Heart left ventricle (tissue), 16 donors: Measurements from ENCODE around the gene RUBCNL. TPM values are rescaled to one million over a fixed set of nuclear protein-coding genes. Genes with fewer than 3 reads are reported as not detected.

Experiments used
- ATAC-seq, 4 donors: fragments of 200-7000 bp; cut with Tn5 transposase; one replicate each; pipeline ENCODE4 v1.9.1; 2020 to 2022; ENCODE audit warnings: moderate library complexity in 4 of 4, mild to moderate bottlenecking in 3 of 4, moderate number of reproducible peaks in 1 of 4
- DNase-seq, 5 donors: peaks; one replicate each; pipeline ENCODE4 v3.0.0-alpha.2; 2020
- H3K27ac ChIP-seq, 12 donors: fragments of 200-600 bp; sonication (generic) in 4 of 12; one replicate each; pipeline versions ENCODE4 v1.5.0 to v1.8.0; 2016 to 2022; ENCODE audit warnings: mild to moderate bottlenecking in 2 of 12
- H3K27me3 ChIP-seq, 9 donors: fragments of 200-600 bp; sonication (generic) in 2 of 9; one replicate each; pipeline versions ENCODE4 v1.5.1 to v1.8.0; 2016 to 2022; ENCODE audit warnings: mild to moderate bottlenecking in 3 of 9
- H3K36me3 ChIP-seq, 9 donors: fragments of 200-600 bp; sonication (generic) in 2 of 9; one replicate each; pipeline versions ENCODE4 v1.5.0 to v1.8.0; 2018 to 2022; ENCODE audit warnings: mild to moderate bottlenecking in 2 of 9
- H3K4me1 ChIP-seq, 12 donors: fragments of 200-600 bp; sonication (generic) in 4 of 12; one replicate each; pipeline versions ENCODE4 v1.5.0 to v1.8.0; 2016 to 2022; ENCODE audit warnings: mild to moderate bottlenecking in 3 of 12
- H3K4me3 ChIP-seq, 12 donors: fragments of 200-600 bp; sonication (generic) in 4 of 12; one replicate each; pipeline versions ENCODE4 v1.5.0 to v1.8.0; 2017 to 2022; ENCODE audit warnings: mild to moderate bottlenecking in 9 of 12, moderate library complexity in 4 of 12
- H3K9me3 ChIP-seq, 12 donors: fragments of 200-600 bp; sonication (generic) in 4 of 12; one replicate each; pipeline versions ENCODE4 v1.5.0 to v1.8.0; 2016 to 2022; ENCODE audit warnings: mild to moderate bottlenecking in 1 of 12
- CTCF ChIP-seq, 12 donors: fragments of 200-600 bp; sonication (generic) in 4 of 12; IDR thresholded peaks; one replicate each; pipeline versions ENCODE4 v1.5.0 to v1.8.0; 2018 to 2022; ENCODE audit warnings: antibody characterized with exemption in 12 of 12, mild to moderate bottlenecking in 5 of 12
- POLR2A ChIP-seq, 2 donors: fragments of 450-650 bp; IDR thresholded peaks; one replicate each; pipeline ENCODE4 v1.6.1; 2017; ENCODE audit warnings: antibody characterized with exemption in 2 of 2, mild to moderate bottlenecking in 2 of 2, moderate library complexity in 2 of 2
- WGBS, 4 donors: extraction: QIAGEN DNeasy Blood & Tissue Kit in 2 of 4; methylation state at CpG; one replicate each; pipeline versions ENCODE4 v1.1.5 to v1.1.7; 2013 to 2018; 5-methylcytosine and 5-hydroxymethylcytosine counted together
- intact Hi-C, 10 donors: fragments of 100-400 bp; cut with DNase I; formaldehyde crosslinking; loops; one replicate each; pipeline versions ENCODE4 v1.11.1 to v1.14.2; 2022
- polyA plus RNA-seq, 2 donors: library from polyadenylated mRNA; stranded (reverse); fragments of 200-250 nt; gene quantifications; one replicate each; pipeline ENCODE4 v1.2.3, GENCODE V29; 2013
- total RNA-seq, 9 donors: library from RNA; depleted of rRNA in 2 of 9; stranded (reverse); fragments of >200 nt in 2 of 9; fragmentation: NEBNext Ultra II Directional in 3 of 9; extraction: Animal tissue kit (Norgen Biotek cat#: 25700) in 3 of 9; gene quantifications; one replicate each; pipeline versions ENCODE4 v1.1.0 to v1.2.4, GENCODE V29; 2016 to 2023
- donor health status: ischemic (EF 13 %, LVEDD 7.1; RV severe dilation, severe dysfunction).
- donor health status: healthy with polysubstance abuse.
- donor health status: DM: no; HTN: yes; CAD: no.
- donor health status: DM: no; HTN: no; CAD: no.
- donor health status: ischemic (EF 25% LVEDD 6.9; RV normal size, moderate dysfunction).
- donor health status: ischemic (EF 25% LVEDD 5.7; RV mildly dilated, moderate dysfunction).
- donor health status: healthy.
- donor health status: DM: yes; HTN: yes; CAD: no.
- donor health status: ischemic (EF 35%, LVEDD 5.7; RV mildly dilated, moderate dysfunction).
- donor health status: nonischemic (EF 11% LVEDD 7.7; RV severe dilation, severe dysfunction).
- donor health status: DM: yes; HTN: yes; CAD: no.
- donor health status: PGD.
- donor health status: ischemic (EF 29% LVEDD 5.4; RV normal size, mild dysfunction).
- donor health status: nonischemic (EF 23%, LVEDD 6.1; RV moderate dilation, normal function).

RUBCNL gene
- total and polyA plus RNA-seq, 11 donors, result 0.25 to 5.9 (median 0.44) TPM; not detected in 1

GRCh38 chr13:46360604-46361003 is 26.4 kb downstream of the RUBCNL start:
- H3K36me3 ChIP-seq, result peaks cover 0 to 15% (median 0%) of the 10 kb centered on the region in 9 donors
- peaks cover 0 to 13% (median 0%) of the 10 kb centered on the region in 12 donors for H3K4me1 ChIP-seq
- WGBS, 4 donors, result 82 to 88% (median 87%) methylated on average over 3 of the region's 3 CpGs
- H3K4me3 ChIP-seq, result no peak overlapping the region
- intact Hi-C loops, result no loop called here
- DNase-seq (no peak), ATAC-seq (peak in 1 of 4 donors; percentile 53)
- peaks cover 0 to 13% (median 0%) of the 10 kb centered on the region in 9 donors for H3K27me3 ChIP-seq
- no peak for TF ChIP-seq CTCF (IDR thresholded peaks at IDR 0.05)
- TF ChIP-seq POLR2A (IDR thresholded peaks at IDR 0.05), result no peak
- no peaks in the 10 kb centered on the region for H3K9me3 ChIP-seq
- peak overlapping the region in 4 of 12 donors; percentile 29 to 65 (median 43) for H3K27ac ChIP-seq

DNA sequence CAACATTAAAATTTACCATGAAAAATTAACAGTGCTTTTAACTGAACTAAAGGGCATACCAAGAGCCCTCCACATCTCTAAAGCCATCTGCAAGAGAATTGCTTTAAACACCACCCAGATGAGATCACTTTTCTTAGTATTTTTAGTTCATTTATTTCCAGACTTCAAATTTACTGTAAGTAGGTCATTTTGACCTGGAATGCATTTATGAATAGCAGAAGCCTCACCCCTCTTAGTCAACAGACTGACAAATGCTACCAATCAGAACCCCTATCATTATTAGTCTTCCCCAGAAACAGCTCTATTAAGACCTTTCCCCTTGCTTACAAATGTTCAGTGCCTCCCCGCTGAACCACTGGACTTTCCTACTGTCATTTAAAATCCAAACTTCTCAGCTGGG is 27.3 kb downstream of the RUBCNL start:
- H3K4me3 ChIP-seq, result no peak overlapping the region
- TF ChIP-seq CTCF (IDR thresholded peaks at IDR 0.05), result no peak
- TF ChIP-seq POLR2A (IDR thresholded peaks at IDR 0.05), result no peak
- H3K36me3 ChIP-seq, result peaks cover 0 to 15% (median 0%) of the 10 kb centered on the region in 9 donors
- peaks cover 0 to 13% (median 0%) of the 10 kb centered on the region in 12 donors for H3K4me1 ChIP-seq
- peak overlapping the region in 5 of 12 donors; percentile 29 to 65 (median 41) for H3K27ac ChIP-seq
- ATAC-seq, result peak in 3 of 4 donors; percentile 57 to 77 (median 70)
- DNase-seq, result no peak
- WGBS, 4 donors, result 71 to 86% (median 80%) methylated on average over 1 of the region's 1 CpG
- peaks cover 0 to 6% (median 0%) of the 10 kb centered on the region in 9 donors for H3K27me3 ChIP-seq
- intact Hi-C loops, result no loop called here
- H3K9me3 ChIP-seq, result no peaks in the 10 kb centered on the region

GRCh38 chr13:46355901-46356590 is 31.0 kb downstream of the RUBCNL start:
- DNase-seq, result no peak
- Histone ChIP-seq H3K4me3 (no peak overlapping the region), H3K36me3 (no peaks in the 10 kb centered on the region), H3K27me3 (no peaks in the 10 kb centered on the region), H3K9me3 (no peaks in the 10 kb centered on the region), H3K4me1 (peaks cover 0 to 30% (median 0%) of the 10 kb centered on the region in 12 donors), H3K27ac (no peak overlapping the region)
- 59 to 79% (median 68%) methylated on average over 11 of the region's 11 CpGs for WGBS, 4 donors
- TF ChIP-seq POLR2A (IDR thresholded peaks at IDR 0.05), result no peak
- ATAC-seq, result no peak
- intact Hi-C loops, result no loop called here

GRCh38 chr13:46355088-46355468 is 32.0 kb downstream of the RUBCNL start:
- intact Hi-C loops, result no loop called here
- H3K27ac ChIP-seq, result peak overlapping the region in 1 of 12 donors; percentile 66
- no peaks in the 10 kb centered on the region for H3K9me3 ChIP-seq
- ATAC-seq (no peak), DNase-seq (no peak)
- H3K4me3 ChIP-seq, result no peak overlapping the region
- WGBS, 4 donors, result 57 to 72% (median 65%) methylated on average over 5 of the region's 5 CpGs
- H3K36me3 ChIP-seq, result no peaks in the 10 kb centered on the region
- H3K4me1 ChIP-seq, result peaks cover 0 to 30% (median 0%) of the 10 kb centered on the region in 12 donors
- H3K27me3 ChIP-seq, result no peaks in the 10 kb centered on the region
- TF ChIP-seq CTCF (IDR thresholded peaks at IDR 0.05), result no peak
- no peak for TF ChIP-seq POLR2A (IDR thresholded peaks at IDR 0.05)
